K562 (cell line): ENCODE data around the gene ZSWIM8. TPM values are rescaled to one million over a fixed set of nuclear protein-coding genes. Genes with fewer than 3 reads are reported as not detected.

Source experiments
- ARID3A ChIP-seq: IDR thresholded peaks from 2 replicates; pipeline ENCODE4 v1.6.1; 2012; ENCODE audit warnings: low read depth, low read length, improper control_type of control experiment, borderline replicate concordance
- ARID4B ChIP-seq: sonication (generic); formaldehyde crosslinking; IDR thresholded peaks from 2 replicates; pipeline ENCODE4 v1.8.0; 2022; ENCODE audit warnings: mild to moderate bottlenecking, missing genetic modification reagents
- CREB5 ChIP-seq: fragments of 250-450 bp; sonication (Bioruptor Pico); IDR thresholded peaks from 2 replicates; pipeline ENCODE4 v1.5.0; 2020; ENCODE audit warnings: mild to moderate bottlenecking
- E2F1 ChIP-seq: sonication (generic); formaldehyde crosslinking; IDR thresholded peaks from 2 replicates; pipeline ENCODE4 v1.8.1; 2023; ENCODE audit warnings: mild to moderate bottlenecking, missing genetic modification reagents, moderate library complexity
- FOXO4 ChIP-seq: fragments of 450-650 bp; formaldehyde crosslinking; IDR thresholded peaks from 2 replicates; pipeline ENCODE4 v1.4.0; 2020; ENCODE audit warnings: mild to moderate bottlenecking, moderate library complexity
- GABPB2 ChIP-seq: fragments of 250-450 bp; sonication (Bioruptor Pico); conservative IDR thresholded peaks from 2 replicates; pipeline ENCODE4 v1.5.1; 2021; ENCODE audit warnings: mild to moderate bottlenecking
- NR4A1 ChIP-seq, 2 experiments: fragments of 250-450 bp in 1 of 2; fragments of 450-650 bp in 1 of 2; sonication (Bioruptor Pico) in 1 of 2; IDR thresholded peaks; 2 replicates each; pipeline versions ENCODE4 v1.4.0 to v1.6.1; 2016 to 2020; ENCODE audit warnings: mild to moderate bottlenecking in 2 of 2, missing compliant biosample characterization in 1 of 2, missing genetic modification characterization in 1 of 2, moderate library complexity in 1 of 2
- PTTG1 ChIP-seq: fragments of 450-650 bp; IDR thresholded peaks from 2 replicates; pipeline ENCODE4 v1.6.1; 2016; ENCODE audit warnings: low read depth, mild to moderate bottlenecking, missing genetic modification characterization, missing compliant biosample characterization
- RBM39 ChIP-seq: fragments of 200-400 bp; formaldehyde crosslinking; optimal IDR thresholded peaks from 2 replicates; pipeline ENCODE3; 2018; ENCODE audit warnings: low read depth, low read length
- TFE3 ChIP-seq: fragments of 450-650 bp; formaldehyde crosslinking; IDR thresholded peaks from 2 replicates; pipeline ENCODE4 v1.4.0; 2020; ENCODE audit warnings: mild to moderate bottlenecking, mixed read lengths
- ZBTB43 ChIP-seq: sonication (generic); formaldehyde crosslinking; IDR thresholded peaks from 2 replicates; pipeline ENCODE4 v1.8.0; 2023; ENCODE audit warnings: mild to moderate bottlenecking, missing genetic modification reagents
- polyA plus RNA-seq, 8 experiments: library from polyadenylated mRNA; depleted of rRNA in 4 of 8; stranded (reverse) in 5 of 8; unstranded in 3 of 8; fragments of >200 nt; fragmentation: Nextera tagmentation in 2 of 8; fragmentation: Illumina TruSeq in 1 of 8; extraction: Ambion mirVana in 2 of 8; extraction: Trizol in 1 of 8; gene quantifications; 2 replicates each; pipeline versions ENCODE4 v1.2.1 to v1.2.3, GENCODE V29; 2011 to 2014; ENCODE audit warnings: inconsistent platforms in 1 of 8, missing spikeins in 1 of 8
- total RNA-seq, 7 experiments: library from RNA; depleted of rRNA in 6 of 7; stranded (reverse); fragments of >200 nt in 6 of 7; fragmentation: Illumina TruSeq in 2 of 7; extraction: Trizol in 2 of 7; gene quantifications; 2 replicates each; pipeline versions ENCODE4 v1.2.1 to v1.2.3, GENCODE V29; 2011 to 2021; ENCODE audit warnings: low replicate concordance in 1 of 7

Gene ZSWIM8
- total and polyA plus RNA-seq, 9 of the 15 experiments (the other 6 are each of a cell fraction or from before 2014, with no cell fraction given), result 5.6 to 47.8 (median 26.7) TPM

GRCh38 chr10:73773152-73773879 lies 12.1 kb upstream of the ZSWIM8 start (continued):
- TF ChIP-seq ZBTB43 (CRISPR knock-in tag) (no peak; the same call in 1 of the 2 replicates), CREB5 (CRISPR knock-in tag) (no peak), ARID3A (no peak), RBM39 (no peak), ARID4B (CRISPR knock-in tag) (no peak; the same call in 1 of the 2 replicates), GABPB2 (CRISPR knock-in tag) (no peak), NR4A1 (CRISPR knock-in tag; IDR thresholded peaks at IDR 0.05) (no peak), NR4A1 (tag; IDR thresholded peaks at IDR 0.05) (no peak), E2F1 (CRISPR knock-in tag) (0 out of 2 replicates have a peak, but pooled peaks have one; percentile 22), TFE3 (no peak), PTTG1 (tag) (no peak), FOXO4 (CRISPR knock-in tag) (no peak)
